SW480 (cell line): ENCODE measurements around the gene AGPS.
A peak's percentile ranks its signal among the peaks of the same experiment; 100 is the strongest.
"Not testable (repeated sequence)": the region's sequence is repeated elsewhere in the genome, so short reads cannot be mapped to it uniquely, and the experiment has no call there.

Source experiments
- DNase-seq: peaks from one replicate; pipeline ENCODE4 v3.0.0-alpha.2; 2016; ENCODE audit warnings: low spot score

Gene AGPS

DNA sequence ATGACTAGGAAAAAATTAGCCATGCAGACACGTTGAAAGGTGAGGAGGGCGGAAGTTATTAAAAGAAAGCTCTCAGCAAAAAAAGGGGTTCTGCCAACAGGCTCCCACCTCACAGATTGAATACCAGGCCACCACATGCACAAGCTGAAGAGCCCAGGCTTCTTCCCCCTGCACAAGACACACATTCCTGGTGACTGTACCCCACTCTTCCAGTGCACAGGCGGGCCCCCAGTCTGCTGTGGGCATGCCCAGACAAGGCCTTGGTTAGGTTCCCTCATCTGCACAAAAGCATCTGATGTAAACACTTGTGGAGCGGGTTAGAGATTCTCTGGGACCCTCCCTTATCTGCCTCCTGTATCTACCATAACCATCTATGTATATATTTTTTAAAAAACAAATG lies 81.7 kb downstream of the AGPS start:
- no peak for DNase-seq

DNA sequence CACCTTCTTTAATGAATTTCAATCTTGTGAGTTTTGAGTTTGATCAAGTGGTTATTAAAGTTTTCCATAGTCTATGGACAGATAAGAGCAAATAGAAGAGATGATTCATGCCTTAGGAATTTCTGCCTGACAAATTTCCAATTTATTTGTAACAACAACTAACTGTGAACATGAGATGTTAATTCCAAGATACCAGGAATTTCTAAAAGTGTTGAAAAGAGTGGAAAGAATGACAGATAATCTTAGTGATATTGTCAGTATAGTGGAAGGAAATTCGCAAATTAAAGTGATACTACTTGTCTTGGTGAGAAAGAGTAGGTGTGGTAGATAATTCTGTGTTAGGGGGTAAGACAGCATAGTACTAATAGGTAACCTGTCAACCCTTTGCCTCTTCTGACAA lies 82.4 kb downstream of the AGPS start:
- DNase-seq, result no peak

DNA sequence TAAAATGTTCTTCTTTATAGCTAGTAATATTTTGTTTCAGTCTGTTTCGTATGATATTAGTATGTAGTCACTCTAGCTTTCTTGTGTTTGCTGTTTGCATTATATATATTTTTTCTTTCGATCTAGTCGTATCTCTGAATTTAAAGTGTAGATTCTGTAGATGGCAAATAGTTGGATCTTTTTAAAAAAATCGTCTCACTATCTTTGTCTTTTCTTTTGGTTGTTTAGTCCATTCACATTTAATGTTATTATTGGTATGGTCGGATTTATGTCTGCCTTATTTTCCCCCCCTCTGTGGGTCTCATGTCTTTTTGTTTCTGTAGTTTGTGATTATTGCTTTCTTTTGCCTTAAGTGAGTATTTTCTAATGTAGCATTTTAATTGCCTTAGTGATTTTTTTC lies 84.3 kb downstream of the AGPS start:
- no peak for DNase-seq

DNA sequence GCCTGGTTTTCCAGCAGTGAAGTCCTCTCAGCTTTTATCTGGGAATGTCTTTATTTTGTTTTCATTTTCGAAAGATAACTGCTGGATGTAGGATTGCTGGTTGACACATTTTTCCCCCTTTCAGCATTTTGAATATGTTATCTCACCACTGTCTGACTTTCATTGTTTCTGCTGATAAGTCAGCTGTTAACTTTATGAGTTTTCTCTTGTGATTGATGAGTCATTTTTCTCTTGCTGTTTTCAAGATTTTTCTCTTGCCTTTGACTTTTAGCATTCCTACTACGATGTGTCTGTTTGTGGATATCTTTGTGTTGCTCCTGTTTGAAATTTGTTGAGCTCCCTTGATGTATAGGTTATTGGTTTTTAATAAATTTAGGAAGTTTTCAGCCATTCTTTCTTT lies 85.5 kb downstream of the AGPS start:
- no peak for DNase-seq

DNA sequence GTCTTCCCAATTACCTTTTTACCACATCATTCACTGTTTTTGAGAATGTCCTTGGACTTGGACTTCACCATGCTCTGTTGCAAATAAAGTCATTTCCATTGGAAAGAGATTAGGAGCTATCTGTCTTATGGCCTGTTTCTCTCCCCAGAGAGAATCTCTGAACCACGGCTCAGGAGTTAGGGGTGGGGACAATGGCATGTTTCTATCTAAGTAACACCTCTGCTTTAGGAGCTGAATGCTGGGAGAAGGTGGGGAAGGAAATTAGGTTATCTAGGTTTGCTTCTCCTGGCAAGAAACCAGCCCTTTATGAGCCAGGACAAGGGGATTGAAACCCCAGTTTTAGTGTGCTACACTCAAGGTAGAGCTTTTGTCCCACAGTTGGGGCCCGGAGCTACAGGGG lies 86.3 kb downstream of the AGPS start:
- no peak for DNase-seq

DNA sequence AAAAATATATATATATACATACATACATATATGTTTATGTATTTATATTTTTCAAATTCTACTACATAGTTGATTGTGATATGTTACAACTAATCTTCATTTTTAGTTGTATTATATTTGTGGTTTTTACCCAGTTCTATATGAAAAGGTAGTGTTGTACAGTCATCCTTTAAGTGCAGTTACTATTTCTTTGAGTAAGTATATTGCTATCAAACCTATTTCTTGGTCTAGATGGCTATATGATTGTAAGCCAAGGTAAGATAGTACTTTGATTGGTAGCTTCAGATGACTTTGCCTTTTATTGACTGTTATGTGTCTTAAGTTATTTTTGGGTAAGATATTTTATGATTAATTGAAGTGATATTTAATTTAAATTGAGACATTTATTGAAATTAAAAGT lies 89.6 kb downstream of the AGPS start:
- DNase-seq, result no peak

DNA sequence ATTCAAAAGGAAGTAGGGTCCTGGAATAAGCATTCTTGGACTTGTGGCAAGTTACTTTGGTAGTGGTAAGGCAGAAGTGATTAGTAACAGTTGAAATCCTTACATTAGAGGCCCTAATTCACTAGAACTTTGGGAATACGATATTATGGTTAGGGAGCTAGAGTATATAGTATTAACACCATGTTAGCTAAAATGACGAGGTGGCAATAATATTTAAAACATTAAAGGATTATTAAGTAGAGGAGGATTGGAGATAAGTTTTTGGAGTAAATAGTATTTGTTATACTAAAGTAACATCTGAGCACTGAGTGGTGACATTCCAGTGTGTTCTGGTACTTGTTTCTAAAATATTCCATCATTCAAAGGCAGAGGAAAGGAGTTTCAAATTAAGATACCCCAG lies 91.0 kb downstream of the AGPS start:
- DNase-seq, result no peak

DNA sequence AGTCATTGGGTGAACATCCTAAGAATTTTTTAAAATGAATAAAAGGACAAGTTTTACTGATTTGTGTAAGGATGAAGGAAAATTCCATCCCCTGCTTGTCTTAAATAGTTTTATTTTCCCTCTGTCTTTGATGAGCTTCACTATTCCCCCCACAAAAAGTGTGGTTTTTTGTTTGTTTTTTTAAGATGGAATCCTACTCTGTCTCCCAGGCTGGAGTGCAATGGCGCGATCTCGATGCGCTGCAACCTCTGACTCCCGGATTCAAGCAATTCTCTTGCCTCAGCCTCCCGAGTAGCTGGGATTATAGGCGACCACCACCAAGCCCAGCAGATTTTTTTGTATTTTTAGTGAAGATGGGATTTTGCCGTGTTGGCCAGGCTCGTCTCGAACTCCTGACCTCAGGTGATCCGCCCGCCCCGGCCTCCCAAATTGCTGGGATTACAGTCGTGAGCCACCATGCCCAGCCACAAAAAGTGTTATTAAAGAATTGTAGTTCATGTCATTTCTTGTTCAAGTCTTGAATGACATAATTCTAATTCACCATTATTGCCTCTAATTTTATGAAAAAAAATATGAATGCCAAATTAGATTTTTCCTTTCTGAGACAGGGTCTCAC lies 91.7 kb downstream of the AGPS start:
- DNase-seq, result no peak

DNA sequence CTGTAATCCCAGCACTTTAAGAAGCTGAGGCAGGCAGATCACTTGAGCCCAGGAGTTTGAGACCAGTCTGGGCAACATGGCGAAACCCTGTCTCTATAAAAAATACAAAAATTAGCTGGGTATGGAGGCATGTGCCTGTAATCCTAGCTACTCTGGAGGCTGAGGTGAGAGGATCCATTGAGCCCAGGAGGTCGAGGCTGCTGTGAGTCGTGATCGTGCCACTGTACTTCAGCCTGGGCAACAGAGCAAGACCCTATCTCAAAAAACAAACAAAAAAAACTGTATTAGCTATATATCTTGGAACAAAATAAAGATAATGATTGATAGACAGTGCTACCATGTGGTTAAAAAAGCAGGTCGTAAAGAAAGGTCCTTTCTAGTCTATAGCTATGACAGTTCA lies 93.1 kb downstream of the AGPS start:
- not testable (repeated sequence) for DNase-seq

DNA sequence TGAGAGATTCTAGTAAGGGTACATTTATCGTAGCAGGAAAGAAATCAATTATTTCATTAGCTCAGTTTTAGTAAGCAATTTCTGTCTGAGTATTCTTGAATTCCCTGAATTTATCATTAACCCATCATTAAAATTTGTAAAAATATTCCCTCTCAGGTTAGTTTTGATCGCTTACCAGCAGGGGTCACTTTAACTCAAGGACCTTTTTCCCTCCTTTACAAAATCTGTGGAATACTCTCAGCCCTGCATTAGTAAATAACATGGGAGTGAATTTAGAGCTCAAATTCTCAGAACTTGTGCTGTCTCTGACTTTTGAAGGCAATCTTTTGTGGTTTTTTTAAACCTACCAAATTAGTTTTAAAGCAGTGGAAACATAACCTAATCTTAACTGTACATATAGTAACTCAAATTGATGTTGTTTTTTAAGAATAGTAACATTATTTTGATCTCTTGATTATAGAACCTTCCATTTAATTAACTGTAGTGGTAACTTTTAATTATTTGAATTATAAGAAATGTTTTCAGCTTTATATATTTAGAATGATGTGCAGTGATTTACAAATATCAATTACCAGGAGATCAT lies 97.2 kb downstream of the AGPS start:
- peak; percentile 23 for DNase-seq

DNA sequence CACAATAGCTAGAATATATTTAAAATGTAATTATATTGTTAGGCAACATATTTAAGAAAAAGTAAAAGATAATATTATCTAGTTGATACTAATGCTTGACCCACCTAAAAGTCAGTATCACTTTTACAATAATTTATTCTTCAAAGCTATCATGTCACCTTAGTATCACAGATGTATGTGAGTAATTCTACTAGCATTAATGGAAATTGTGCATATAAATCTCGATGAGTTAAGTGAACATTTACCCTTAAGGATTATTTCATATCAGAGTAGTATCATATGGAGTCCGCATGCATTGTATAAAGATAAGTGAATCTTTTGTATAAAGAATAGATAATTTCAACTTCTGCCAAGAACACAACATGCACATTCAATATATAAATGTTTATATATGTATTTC lies 103.4 kb downstream of the AGPS start:
- DNase-seq, result no peak

DNA sequence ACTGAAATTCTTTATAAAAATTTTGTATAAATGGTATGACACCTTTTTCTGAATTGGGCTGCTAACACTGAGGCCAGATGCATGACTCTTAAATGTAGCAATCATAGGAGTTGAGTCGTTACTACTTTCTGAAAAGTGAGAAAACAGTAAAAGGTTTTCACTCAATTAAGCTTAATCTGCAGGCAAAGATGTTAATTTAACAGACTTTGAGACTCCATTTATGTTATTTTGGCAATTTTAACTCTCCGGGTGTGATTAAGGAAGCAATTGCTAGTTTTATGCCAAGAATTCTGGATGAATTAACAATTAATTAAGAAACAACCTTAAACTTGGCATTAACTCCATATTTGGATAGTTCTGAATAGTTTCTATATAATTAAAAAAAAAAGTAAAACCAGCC lies 104.3 kb downstream of the AGPS start:
- DNase-seq, result no peak

DNA sequence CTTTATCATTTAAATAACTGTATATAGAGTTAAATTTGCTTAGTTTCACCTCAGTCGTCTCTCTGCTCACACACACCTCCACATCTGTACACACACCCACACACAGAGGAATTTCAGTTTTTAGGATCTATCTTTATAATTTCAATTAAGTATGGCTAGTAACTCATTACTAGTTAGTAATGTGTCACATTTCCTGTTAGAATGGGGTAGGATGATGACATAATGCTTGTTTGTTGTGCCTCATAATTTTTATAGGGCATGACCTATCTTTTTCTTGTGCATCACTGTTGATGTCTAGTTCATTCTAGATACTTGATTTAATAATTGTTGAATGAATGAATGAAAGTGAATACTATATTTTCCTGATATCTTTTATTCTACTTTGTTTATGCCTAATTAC lies 108.6 kb downstream of the AGPS start:
- no peak for DNase-seq

DNA sequence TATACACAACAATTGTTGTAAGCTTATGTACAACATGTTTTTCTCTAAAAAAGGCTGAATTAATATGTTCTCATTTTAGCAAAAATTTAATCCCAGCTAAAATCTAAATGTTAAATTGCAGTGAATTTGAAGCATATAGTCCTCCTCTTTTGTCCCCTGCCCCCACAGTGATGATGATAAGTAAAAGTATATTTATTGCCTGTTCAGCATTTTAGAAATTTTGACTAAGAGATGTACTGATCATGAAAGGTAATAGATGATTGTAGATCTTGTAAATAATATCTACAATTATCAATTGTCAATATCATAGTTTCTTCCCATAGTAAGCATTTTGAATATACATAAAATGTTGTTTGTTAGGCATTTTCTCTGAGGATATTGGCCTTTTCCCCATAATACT lies 113.9 kb downstream of the AGPS start:
- no peak for DNase-seq

DNA sequence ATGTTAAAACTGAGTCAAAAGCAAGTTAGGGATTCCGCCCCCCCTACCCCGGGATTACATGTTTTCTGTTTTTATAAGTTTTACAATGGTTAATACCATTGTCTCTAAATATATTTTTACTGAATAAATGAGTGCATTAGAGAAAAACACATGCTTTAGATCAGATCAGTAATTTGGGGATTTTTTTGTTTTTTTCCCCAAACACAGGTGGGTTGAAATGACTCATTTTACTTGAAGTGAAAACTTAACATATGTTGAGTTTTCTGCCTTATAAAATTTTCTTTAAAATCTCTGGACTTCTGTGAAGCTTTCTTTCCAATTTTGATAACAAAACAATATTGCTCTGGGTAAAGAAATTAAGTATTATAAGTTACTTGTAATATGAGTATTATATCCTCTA lies 114.4 kb downstream of the AGPS start:
- no peak for DNase-seq

DNA sequence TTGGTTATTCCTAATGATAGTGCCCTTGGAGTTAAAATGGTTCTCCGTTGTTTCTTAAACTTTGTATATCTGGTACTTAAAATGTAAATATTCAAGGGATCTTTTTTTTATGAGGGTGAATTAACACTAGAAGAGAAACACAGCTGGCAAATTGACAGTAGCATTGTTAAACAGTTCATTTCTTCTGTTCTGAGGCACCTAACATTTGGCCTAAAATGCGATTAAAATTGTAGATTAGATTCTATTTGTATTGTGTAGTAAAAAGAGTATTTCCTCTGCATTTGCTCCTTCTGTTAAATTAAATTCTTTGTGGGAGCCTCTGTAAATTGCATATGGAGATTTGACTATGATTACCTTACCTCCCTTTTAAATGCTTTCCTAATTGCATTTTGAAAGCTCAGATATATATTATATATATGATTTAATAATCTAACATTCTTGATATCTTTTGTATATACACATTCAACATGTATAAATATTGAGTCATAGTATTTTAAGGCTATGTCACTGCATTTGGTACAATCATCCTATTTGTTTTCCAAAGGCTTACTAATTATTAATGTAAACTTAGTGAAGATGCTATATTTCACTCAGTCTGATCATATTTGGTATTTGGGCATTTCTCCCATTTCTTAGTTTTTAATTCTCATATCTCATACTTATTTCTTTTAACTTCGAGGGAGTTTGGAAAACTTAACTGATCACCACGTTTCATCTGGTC lies 124.4 kb downstream of the AGPS start:
- no peak for DNase-seq

DNA sequence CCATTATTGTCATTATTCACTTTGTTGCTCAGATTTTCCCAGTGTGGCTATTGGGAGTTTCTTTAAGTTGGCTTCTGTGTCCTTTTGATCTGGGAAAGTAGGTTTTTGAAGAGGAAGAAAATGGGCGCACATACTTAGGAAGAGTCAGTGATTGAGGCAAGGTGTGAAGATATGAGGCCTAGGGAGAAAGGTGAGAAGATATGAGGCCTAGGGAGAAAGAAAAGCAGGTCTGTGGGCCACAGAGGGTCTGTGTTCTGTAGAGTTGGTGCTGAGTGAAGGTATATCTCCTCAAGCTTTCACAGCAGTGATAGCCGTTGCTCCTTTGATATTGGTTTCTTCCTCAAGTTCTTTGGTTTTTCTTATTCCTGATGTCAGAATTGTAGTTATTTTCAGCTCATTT lies 126.2 kb downstream of the AGPS start:
- no peak for DNase-seq

DNA sequence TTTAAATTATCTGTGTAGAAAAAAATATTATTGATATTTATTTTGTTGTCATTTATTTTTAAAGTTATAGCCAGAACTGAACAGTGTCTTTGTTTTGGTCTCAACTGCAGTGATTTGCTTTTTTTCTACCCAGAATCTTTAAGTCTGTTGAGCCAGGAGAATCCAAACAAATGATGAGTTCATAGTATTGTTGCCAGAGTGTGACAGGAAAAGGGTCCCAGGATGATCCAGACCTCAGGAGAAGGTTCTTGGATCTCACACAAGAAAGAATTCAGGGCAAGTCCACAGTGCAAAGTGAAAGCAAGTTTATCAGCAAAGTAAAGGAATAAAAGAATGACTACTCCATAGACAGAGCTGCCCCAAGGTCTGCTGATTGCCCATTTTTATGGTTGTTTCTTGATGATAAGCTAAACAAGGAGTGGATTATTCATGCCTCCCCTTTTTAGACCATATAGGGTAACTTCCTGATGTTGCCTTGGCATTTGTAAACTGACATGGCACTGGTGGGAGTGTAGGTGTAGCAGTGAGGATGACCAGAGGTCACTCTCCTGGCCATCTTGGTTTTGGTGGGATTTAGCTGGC lies 127.1 kb downstream of the AGPS start:
- DNase-seq, result no peak

DNA sequence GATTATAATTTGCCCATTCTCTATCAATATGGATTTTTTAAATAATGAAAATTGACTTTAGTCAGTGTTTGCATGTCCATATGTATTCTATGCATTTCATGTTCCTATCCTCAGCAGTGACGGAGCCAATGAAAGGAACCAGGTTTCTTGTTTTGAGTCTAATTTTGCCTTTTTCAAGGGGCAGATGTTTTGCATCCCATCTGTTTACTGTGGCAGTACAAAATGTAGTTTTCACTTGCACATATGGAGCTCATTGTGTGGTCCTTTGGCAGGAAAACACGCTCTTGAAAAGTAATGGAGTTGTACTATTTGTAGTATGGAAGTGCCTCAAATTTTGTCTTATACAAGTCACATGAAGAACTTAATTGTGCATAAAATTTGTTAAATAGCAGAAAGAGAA lies 127.8 kb downstream of the AGPS start:
- no peak for DNase-seq

DNA sequence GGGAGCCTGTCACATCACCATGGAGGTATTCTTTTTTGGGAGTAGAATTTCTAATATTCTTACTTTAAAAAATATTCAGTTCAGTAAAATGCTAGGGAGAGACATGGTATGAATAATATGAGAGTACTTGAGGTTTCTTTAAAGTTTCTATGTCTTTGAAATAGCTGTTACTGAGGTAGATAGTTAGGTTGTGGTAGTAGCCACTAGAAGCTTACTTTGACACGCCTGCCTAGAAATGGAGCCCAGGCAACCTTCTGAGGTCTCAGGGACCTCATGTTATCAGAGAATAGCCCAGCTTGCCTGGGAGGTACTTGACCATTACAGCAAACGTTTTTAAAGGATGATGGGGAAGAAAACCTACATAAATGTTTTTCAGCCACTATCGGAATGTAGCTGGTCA lies 131.2 kb downstream of the AGPS start:
- no peak for DNase-seq

DNA sequence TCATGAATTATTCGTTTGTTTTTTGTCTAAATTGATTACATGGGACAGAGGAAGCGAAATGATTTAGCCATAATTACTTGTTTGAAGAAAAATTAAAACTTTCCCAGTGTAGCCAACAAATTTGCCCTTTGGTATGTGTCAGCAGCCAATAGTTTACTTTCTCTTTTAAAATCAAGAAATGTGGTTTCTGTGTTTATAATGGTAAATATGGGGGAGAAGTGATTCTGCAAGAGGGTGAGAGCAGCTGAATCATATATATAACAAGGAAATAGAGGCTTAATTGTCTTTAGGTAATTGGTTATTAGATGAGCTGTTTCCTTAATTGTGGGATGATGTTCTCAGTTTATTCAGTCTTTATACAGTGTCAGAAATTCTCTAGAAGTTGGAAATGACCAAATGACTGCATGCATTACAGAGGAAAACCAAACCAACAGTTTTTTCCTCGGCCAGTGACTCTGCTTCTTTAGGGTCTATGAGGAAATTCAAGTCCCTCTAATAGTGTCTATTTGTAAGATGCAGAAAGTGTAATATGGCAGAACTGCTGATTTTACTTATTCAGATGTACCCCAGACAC lies 132.9 kb downstream of the AGPS start:
- DNase-seq, result no peak

DNA sequence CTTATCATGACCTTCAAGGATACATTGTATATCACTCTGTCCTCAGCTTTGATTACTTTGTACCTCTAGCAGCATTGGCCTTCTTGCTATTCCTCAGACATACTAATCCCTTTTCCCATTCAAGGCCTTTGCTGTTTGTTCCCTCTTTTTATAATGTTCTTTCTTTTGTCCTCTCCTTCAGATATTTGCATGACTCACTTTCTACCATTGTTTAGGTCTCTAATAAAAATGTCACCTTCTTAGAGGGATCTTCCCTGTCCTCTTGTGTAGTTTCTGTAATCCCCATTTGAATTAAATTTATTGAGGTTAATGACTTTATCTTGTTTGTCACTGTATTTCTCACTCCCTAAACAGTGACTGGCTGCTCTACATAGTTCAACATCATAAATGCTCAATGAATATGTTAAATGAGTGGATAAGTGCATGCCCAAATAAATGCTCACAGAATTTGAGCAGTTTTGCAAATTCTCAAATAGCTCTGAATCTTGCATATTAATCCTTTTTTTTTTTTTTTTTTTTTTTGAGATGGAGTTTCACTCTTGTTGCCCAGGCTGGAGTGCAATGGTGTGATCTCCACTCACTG lies 135.9 kb downstream of the AGPS start:
- no peak for DNase-seq

DNA sequence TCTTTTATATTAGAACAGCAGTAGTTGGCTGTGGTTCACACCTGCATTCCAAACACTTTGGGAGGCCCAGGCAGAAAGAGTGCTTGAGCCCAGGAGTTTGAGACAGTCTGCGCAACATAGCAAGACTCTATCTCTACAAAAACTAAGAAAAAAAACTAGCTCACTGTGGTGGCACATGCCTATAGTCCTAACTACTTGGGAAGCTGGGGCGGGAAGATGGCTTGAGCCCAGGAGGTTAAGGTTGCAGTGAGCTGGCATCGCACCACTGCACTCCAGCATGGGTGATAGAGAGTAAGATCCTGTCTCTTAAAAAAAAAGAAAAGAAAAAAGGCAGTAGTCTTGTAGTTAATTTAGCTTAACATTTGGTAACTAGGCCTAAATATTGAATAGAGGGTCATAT lies 136.6 kb downstream of the AGPS start:
- no peak for DNase-seq
